ENCODE results near the gene MAB21L4.

MAB21L4 gene

GRCh38 chr2:240902615-240903041 lies 6.7 kb upstream of the MAB21L4 start:
- no peak for TF ChIP-seq CTCF (IDR thresholded peaks at IDR 0.05; ENCODE audit: control insufficient read depth, extremely low read depth, insufficient read depth)

GRCh38 chr2:240901986-240902614 lies 6.1 kb upstream of the MAB21L4 start:
- DNase-seq (ENCODE audit: low read depth), result no peak
- TF ChIP-seq CTCF (IDR thresholded peaks at IDR 0.05; ENCODE audit: control insufficient read depth, extremely low read depth, insufficient read depth), result no peak
- no peak overlapping the region for H3K4me3 ChIP-seq (ENCODE audit: low read depth, low read length)

More at GRCh38 chr2:240902615-240903041, 6.7 kb upstream of the MAB21L4 start:
- H3K4me3 ChIP-seq (ENCODE audit: low read depth, low read length), result no peak overlapping the region
- no peak for DNase-seq (ENCODE audit: low read depth)

- H3K4me3 ChIP-seq (ENCODE audit: low read depth, low read length), result no peak overlapping the region
- no peak for TF ChIP-seq CTCF (IDR thresholded peaks at IDR 0.05; ENCODE audit: control insufficient read depth, extremely low read depth, insufficient read depth)
- DNase-seq (ENCODE audit: low read depth), result no peak
These were observed 4.3 kb upstream of the MAB21L4 start for GRCh38 chr2:240900141-240900860.

GRCh38 chr2:240899468-240899865 lies 3.5 kb upstream of the MAB21L4 start:
- no peak overlapping the region for H3K4me3 ChIP-seq (ENCODE audit: low read depth, low read length)
- DNase-seq (ENCODE audit: low read depth), result no peak
- no peak for TF ChIP-seq CTCF (IDR thresholded peaks at IDR 0.05; ENCODE audit: control insufficient read depth, extremely low read depth, insufficient read depth)

GRCh38 chr2:240898731-240899467 lies 2.9 kb upstream of the MAB21L4 start:
- no peak for TF ChIP-seq CTCF (IDR thresholded peaks at IDR 0.05; ENCODE audit: control insufficient read depth, extremely low read depth, insufficient read depth)
- DNase-seq (ENCODE audit: low read depth), result no peak
- H3K4me3 ChIP-seq (ENCODE audit: low read depth, low read length), result no peak overlapping the region

- H3K4me3 ChIP-seq (ENCODE audit: low read depth, low read length), result no peak overlapping the region
- DNase-seq (ENCODE audit: low read depth), result peak; percentile 30
- no peak for TF ChIP-seq CTCF (IDR thresholded peaks at IDR 0.05; ENCODE audit: control insufficient read depth, extremely low read depth, insufficient read depth)
These were observed 2.3 kb upstream of the MAB21L4 start for GRCh38 chr2:240898108-240898730.
